ENCODE results near the gene TM9SF3. TPM values are rescaled to one million over a fixed set of nuclear protein-coding genes. Genes with fewer than 3 reads are reported as not detected.

Gene TM9SF3
- total and polyA plus RNA-seq, 2 experiments from 2014 or later: 37.3 to 72.5 TPM

DNA sequence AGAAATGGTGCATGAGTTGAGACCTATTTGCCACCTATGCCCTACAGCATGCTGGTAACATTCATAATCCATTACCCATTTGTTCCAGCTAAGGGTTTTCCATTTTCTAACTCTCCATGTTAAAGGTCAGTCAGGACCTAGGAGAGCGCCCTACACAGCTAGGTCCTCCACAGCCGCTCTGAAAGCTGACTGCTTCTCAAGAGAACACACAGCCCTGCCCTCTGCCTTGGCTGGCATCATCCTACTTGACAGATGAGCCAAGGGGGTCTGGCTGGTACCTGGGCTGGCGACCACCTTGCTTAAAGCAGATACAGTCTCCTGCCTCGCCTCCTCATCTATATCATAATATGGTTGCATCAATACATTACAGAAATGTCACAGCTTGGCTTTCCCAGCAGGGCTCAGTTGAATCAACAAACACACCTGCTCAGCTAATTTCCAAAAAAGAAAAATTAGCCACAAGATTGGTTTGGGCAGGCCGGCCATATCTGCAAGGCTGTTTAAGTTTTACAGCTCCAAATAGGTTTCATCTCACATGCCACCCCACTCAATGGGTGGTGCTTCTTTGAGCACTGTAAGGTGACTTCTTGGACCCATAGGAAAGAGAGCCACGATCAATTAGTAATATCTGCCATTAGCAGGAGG is 90.4 kb downstream of the TM9SF3 start:
- Histone ChIP-seq H3K79me2 (replicated peaks; ENCODE audit: insufficient read depth) (no peaks in the 10 kb centered on the region), H3K27me3 (ENCODE audit: insufficient read depth) (no peaks in the 10 kb centered on the region), H3K4me1 (ENCODE audit: insufficient read depth) (no peaks in the 10 kb centered on the region), H3F3A (replicated peaks; ENCODE audit: low read depth) (no peaks in the 10 kb centered on the region), H2AFZ (no peak overlapping the region), H4K20me1 (replicated peaks; ENCODE audit: insufficient read depth) (no peaks in the 10 kb centered on the region), H3K4me3 (no peak overlapping the region), H3K9me2 (ENCODE audit: insufficient read depth) (no peaks in the 10 kb centered on the region; the same call in 1 of the 2 replicates), H3K4me2 (no peak overlapping the region), H3K36me3 (ENCODE audit: insufficient read depth) (no peaks in the 10 kb centered on the region), H3K27ac (ENCODE audit: low read depth) (no peak overlapping the region)
- Mint-ChIP-seq H3K36me3 (ENCODE audit: low read depth) (no peaks in the 10 kb centered on the region), H3K4me1 (peaks cover 8% of the 10 kb centered on the region), H3K27me3 (ENCODE audit: insufficient read depth, low read depth, poor library complexity) (peaks cover 6% of the 10 kb centered on the region), H3K9me3 (no peaks in the 10 kb centered on the region), H3K27ac (no peak overlapping the region), H3K4me3 (no peak overlapping the region)
- TF ChIP-seq REST (IDR thresholded peaks at IDR 0.05; ENCODE audit: unreplicated experiment) (peak; percentile 82), EZH2 (IDR thresholded peaks at IDR 0.05; ENCODE audit: low read depth, unreplicated experiment) (no peak)
- ATAC-seq (peak; percentile 87), DNase-seq (ENCODE audit: low spot score) (peak; percentile 70)

DNA sequence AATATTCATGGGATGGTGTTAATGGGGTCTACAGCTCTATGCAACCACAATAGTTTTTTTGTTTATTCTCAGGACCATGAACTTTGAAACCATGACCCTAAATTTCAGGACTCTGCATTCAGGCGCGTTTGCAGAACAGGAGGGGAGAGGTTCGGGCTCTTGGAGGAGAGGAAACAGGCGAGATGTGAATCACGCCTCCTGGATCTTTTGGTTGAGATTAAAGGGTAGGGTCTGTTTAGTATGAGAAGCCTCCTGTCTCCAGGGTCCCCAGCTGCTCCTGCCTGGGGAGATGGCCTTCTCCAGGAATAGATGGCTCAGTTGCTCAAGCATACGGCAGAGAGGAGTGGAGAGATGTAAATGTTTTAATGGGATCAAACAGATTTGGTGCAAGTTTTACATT is 91.3 kb downstream of the TM9SF3 start:
- H3K27ac Mint-ChIP-seq: no peak overlapping the region
- H3K4me1 ChIP-seq (ENCODE audit: insufficient read depth): no peaks in the 10 kb centered on the region
- no peak overlapping the region for H3K4me3 Mint-ChIP-seq
- ATAC-seq (no peak), DNase-seq (ENCODE audit: low spot score) (no peak)
- no peaks in the 10 kb centered on the region for H3K36me3 ChIP-seq (ENCODE audit: insufficient read depth)
- H3K9me3 Mint-ChIP-seq: no peaks in the 10 kb centered on the region
- H3K27ac ChIP-seq (ENCODE audit: low read depth): no peak overlapping the region
- no peaks in the 10 kb centered on the region for H3K27me3 ChIP-seq (ENCODE audit: insufficient read depth)
- H4K20me1 ChIP-seq (replicated peaks; ENCODE audit: insufficient read depth): no peaks in the 10 kb centered on the region
- H3K4me1 Mint-ChIP-seq: peaks cover 10% of the 10 kb centered on the region
- H3K4me2 ChIP-seq: no peak overlapping the region
- H3K9me2 ChIP-seq (ENCODE audit: insufficient read depth): no peaks in the 10 kb centered on the region; the same call in 1 of the 2 replicates
- H3K27me3 Mint-ChIP-seq (ENCODE audit: insufficient read depth, low read depth, poor library complexity): peaks cover 6% of the 10 kb centered on the region
- no peaks in the 10 kb centered on the region for H3K36me3 Mint-ChIP-seq (ENCODE audit: low read depth)
- H3K4me3 ChIP-seq: no peak overlapping the region
- H2AFZ ChIP-seq: no peak overlapping the region
- H3F3A ChIP-seq (replicated peaks; ENCODE audit: low read depth): no peaks in the 10 kb centered on the region
- H3K79me2 ChIP-seq (replicated peaks; ENCODE audit: insufficient read depth): no peaks in the 10 kb centered on the region
- TF ChIP-seq POLR2AphosphoS5 (IDR thresholded peaks at IDR 0.05; ENCODE audit: low read depth): no peak
- TF ChIP-seq ETS1 (IDR thresholded peaks at IDR 0.05): no peak
- no peak for TF ChIP-seq REST (IDR thresholded peaks at IDR 0.05; ENCODE audit: unreplicated experiment)
- TF ChIP-seq EZH2 (IDR thresholded peaks at IDR 0.05; ENCODE audit: low read depth, unreplicated experiment): no peak
- no peak for TF ChIP-seq STAT1 (IDR thresholded peaks at IDR 0.05; ENCODE audit: unreplicated experiment)
- TF ChIP-seq JUNB (IDR thresholded peaks at IDR 0.05; ENCODE audit: unreplicated experiment): no peak
- TF ChIP-seq EZH2phosphoT487 (IDR thresholded peaks at IDR 0.05; ENCODE audit: unreplicated experiment): no peak
- TF ChIP-seq NANOG (IDR thresholded peaks at IDR 0.05; ENCODE audit: borderline replicate concordance): no peak

All from GM23338 (cell line).